DND-41 (cell line): ENCODE results near the gene GALNT12.

Experiments
- ATAC-seq: fragments of 200-7000 bp; cut with Tn5 transposase; 3 replicates; pipeline ENCODE4 v1.9.1; 2021; ENCODE audit warnings: low read depth; ENCODE audit not compliant: insufficient read depth
- DNase-seq: peaks from one replicate; pipeline ENCODE4 v3.0.0-alpha.2; 2020
- H2AFZ ChIP-seq: 2 replicates; pipeline ENCODE4 v1.6.0; 2012; ENCODE audit warnings: low read depth, low read length
- H3K27ac ChIP-seq: 2 replicates; pipeline ENCODE4 v1.5.1; 2012; ENCODE audit warnings: low read length, inconsistent platforms
- H3K27me3 ChIP-seq: fragments of 200-600 bp; sonication (generic); 2 replicates; pipeline ENCODE4 v1.6.0; 2012; ENCODE audit warnings: low read length, mild to moderate bottlenecking, inconsistent platforms; ENCODE audit not compliant: insufficient read depth, poor library complexity
- H3K36me3 ChIP-seq: 2 replicates; pipeline ENCODE4 v1.5.1; 2012; ENCODE audit warnings: low read length, inconsistent platforms; ENCODE audit not compliant: insufficient read depth
- H3K4me1 ChIP-seq: 2 replicates; pipeline ENCODE4 v1.5.1; 2012; ENCODE audit warnings: mild to moderate bottlenecking, low read length; ENCODE audit not compliant: insufficient read depth
- H3K4me2 ChIP-seq: 2 replicates; pipeline ENCODE4 v1.6.0; 2012; ENCODE audit warnings: mild to moderate bottlenecking, moderate library complexity, low read length, inconsistent platforms; ENCODE audit not compliant: insufficient read depth
- H3K4me3 ChIP-seq, 2 experiments: fragments of 200-600 bp in 1 of 2; shearing (Covaris generic) in 1 of 2; 2 replicates each; pipeline ENCODE4 v1.5.1; 2012 to 2016; ENCODE audit warnings: inconsistent platforms in 2 of 2, low read length in 2 of 2, mild to moderate bottlenecking in 2 of 2, low read depth in 1 of 2, moderate library complexity in 1 of 2
- H3K79me2 ChIP-seq: 2 replicates; pipeline ENCODE4 v1.6.0; 2012; ENCODE audit warnings: low read length, inconsistent platforms; ENCODE audit not compliant: insufficient read depth
- H3K9ac ChIP-seq: 2 replicates; pipeline ENCODE4 v1.6.0; 2012; ENCODE audit warnings: low read depth, mild to moderate bottlenecking, inconsistent platforms, low read length, moderate library complexity
- H3K9me3 ChIP-seq: 2 replicates; pipeline ENCODE4 v1.5.1; 2012; ENCODE audit warnings: low read length, moderate library complexity, mild to moderate bottlenecking, inconsistent platforms; ENCODE audit not compliant: insufficient read depth, severe bottlenecking
- H4K20me1 ChIP-seq: 2 replicates; pipeline ENCODE4 v1.6.0; 2012; ENCODE audit warnings: low read length; ENCODE audit not compliant: insufficient read depth
- CTCF ChIP-seq: IDR thresholded peaks from 2 replicates; pipeline ENCODE4 v1.5.1; 2012; ENCODE audit warnings: borderline replicate concordance, low read length, moderate library complexity, mild to moderate bottlenecking; ENCODE audit not compliant: poor library complexity, severe bottlenecking; ENCODE audit errors: extremely low read depth
- EZH2 ChIP-seq: IDR thresholded peaks from 3 replicates; pipeline ENCODE4 v1.6.1; 2012; ENCODE audit warnings: borderline replicate concordance, low read depth, mild to moderate bottlenecking, moderate library complexity, low read length, inconsistent platforms; ENCODE audit not compliant: severe bottlenecking

GALNT12 gene

GRCh38 chr9:98890256-98890655, 82.8 kb downstream of the GALNT12 start:
- no peak for ATAC-seq

GRCh38 chr9:98892288-98892687, 84.8 kb downstream of the GALNT12 start:
- ATAC-seq (no peak), DNase-seq (no peak)
- Histone ChIP-seq H2AFZ (no peak overlapping the region), H3K4me3 (no peak overlapping the region), H3K9ac (no peak overlapping the region), H3K27ac (no peak overlapping the region), H3K4me1 (no peaks in the 10 kb centered on the region), H3K79me2 (no peaks in the 10 kb centered on the region), H3K36me3 (no peaks in the 10 kb centered on the region), H3K4me2 (no peak overlapping the region), H4K20me1 (no peaks in the 10 kb centered on the region), H3K27me3 (peaks cover 4% of the 10 kb centered on the region), H3K9me3 (no peaks in the 10 kb centered on the region)
- TF ChIP-seq EZH2, result no peak
- no peak for TF ChIP-seq CTCF

More at GRCh38 chr9:98890256-98890655, 82.8 kb downstream of the GALNT12 start:
- Histone ChIP-seq H3K27me3 (peaks cover 4% of the 10 kb centered on the region), H3K9me3 (no peaks in the 10 kb centered on the region), H3K27ac (no peak overlapping the region), H3K4me1 (no peaks in the 10 kb centered on the region), H3K4me2 (no peak overlapping the region), H3K36me3 (no peaks in the 10 kb centered on the region), H3K4me3 (no peak overlapping the region), H2AFZ (no peak overlapping the region), H4K20me1 (no peaks in the 10 kb centered on the region), H3K79me2 (no peaks in the 10 kb centered on the region), H3K9ac (no peak overlapping the region)
- DNase-seq, result no peak
- TF ChIP-seq CTCF, result no peak
- TF ChIP-seq EZH2, result no peak

GRCh38 chr9:98892690-98893089, 85.2 kb downstream of the GALNT12 start:
- Histone ChIP-seq H2AFZ (no peak overlapping the region), H4K20me1 (no peaks in the 10 kb centered on the region), H3K9me3 (no peaks in the 10 kb centered on the region), H3K36me3 (no peaks in the 10 kb centered on the region), H3K79me2 (no peaks in the 10 kb centered on the region), H3K4me2 (no peak overlapping the region), H3K9ac (no peak overlapping the region), H3K4me3 (no peak overlapping the region), H3K4me1 (no peaks in the 10 kb centered on the region), H3K27ac (no peak overlapping the region), H3K27me3 (peaks cover 4% of the 10 kb centered on the region)
- no peak for DNase-seq
- ATAC-seq, result no peak
- no peak for TF ChIP-seq CTCF
- no peak for TF ChIP-seq EZH2

GRCh38 chr9:98894171-98894570, 86.7 kb downstream of the GALNT12 start:
- Histone ChIP-seq H3K79me2 (no peaks in the 10 kb centered on the region), H3K27ac (no peak overlapping the region), H3K9me3 (no peaks in the 10 kb centered on the region), H3K4me1 (no peaks in the 10 kb centered on the region), H4K20me1 (no peaks in the 10 kb centered on the region), H3K27me3 (peaks cover 4% of the 10 kb centered on the region), H3K4me2 (no peak overlapping the region), H3K4me3 (no peak overlapping the region), H2AFZ (no peak overlapping the region), H3K36me3 (no peaks in the 10 kb centered on the region), H3K9ac (no peak overlapping the region)
- ATAC-seq (no peak), DNase-seq (no peak)
- TF ChIP-seq EZH2 (no peak), CTCF (no peak)
